Endothelial cell of umbilical vein (primary cell): ENCODE measurements around the gene GLIPR1L2. TPM values are rescaled to one million over a fixed set of nuclear protein-coding genes. Genes with fewer than 3 reads are reported as not detected.

Experiments used
- BruUV-seq: library from RNA; stranded (reverse); fragments of 400-500 nt; replicated peaks from 2 replicates; lab custom pipeline; 2021; lab: Mats Ljungman, UMichigan
- CTCF ChIA-PET: fragments of 300-600, 350-600 bp; sonication (Branson Sonifier 250); formaldehyde crosslinking; loops from one replicate; lab custom pipeline; 2021; ENCODE audit warnings: antibody characterized with exemption, inconsistent platforms; lab: Charles Lee
- POLR2A ChIA-PET: fragments of 300-600, 350-600 bp; sonication (Branson Sonifier 250); formaldehyde crosslinking; loops from one replicate; lab custom pipeline; 2021; ENCODE audit warnings: antibody characterized with exemption, inconsistent platforms; lab: Charles Lee
- DNase-seq: peaks from one replicate; pipeline ENCODE4 v3.0.0-alpha.2; 2011; ENCODE audit warnings: low read depth, low spot score
- FAIRE-seq: peaks from 2 replicates; lab custom pipeline; 2011; peaks lifted over from hg19 to GRCh38; lab: Jason Lieb, UNC
- H2AFZ ChIP-seq: 2 replicates; pipeline ENCODE4 v1.6.0; 2012; ENCODE audit warnings: low read depth, low read length, control low read depth, inconsistent platforms
- H3K27ac ChIP-seq: 2 replicates; pipeline ENCODE4 v1.5.1; 2011; ENCODE audit warnings: low read depth, mild to moderate bottlenecking, control low read depth, low read length, moderate library complexity; ENCODE audit not compliant: insufficient read depth
- H3K27me3 ChIP-seq, 2 experiments: 2 replicates each; pipeline versions ENCODE4 v1.6.0 to v1.6.1; 2011; ENCODE audit warnings: low read length in 2 of 2, mixed read lengths in 1 of 2; ENCODE audit not compliant: control insufficient read depth in 2 of 2, insufficient read depth in 2 of 2
- H3K36me3 ChIP-seq, 2 experiments: 2 replicates in 1 of 2; 3 replicates in 1 of 2; pipeline ENCODE4 v1.5.1; 2011; ENCODE audit warnings: low read length in 2 of 2, mild to moderate bottlenecking in 1 of 2, moderate library complexity in 1 of 2; ENCODE audit not compliant: control insufficient read depth in 2 of 2, insufficient read depth in 2 of 2; ENCODE audit errors: extremely low read depth in 1 of 2
- H3K4me1 ChIP-seq: 3 replicates; pipeline ENCODE4 v1.5.1; 2011; ENCODE audit warnings: mild to moderate bottlenecking, low read length; ENCODE audit not compliant: control insufficient read depth, insufficient read depth; ENCODE audit errors: extremely low read depth
- H3K4me2 ChIP-seq: 2 replicates; pipeline ENCODE4 v1.6.1; 2011; ENCODE audit warnings: low read length, control low read depth, mixed read lengths; ENCODE audit not compliant: insufficient read depth
- H3K4me3 ChIP-seq, 3 experiments: fragments of 200-600 bp in 1 of 3; sonication (generic), shearing (Covaris generic) in 1 of 3; replicated peaks in 1 of 3; 2 replicates each; pipeline ENCODE4 v1.5.1; 2011 to 2016; ENCODE audit warnings: control low read depth in 3 of 3, low read length in 3 of 3, mild to moderate bottlenecking in 2 of 3, inconsistent platforms in 1 of 3, low read depth in 1 of 3, moderate library complexity in 1 of 3; ENCODE audit not compliant: insufficient read depth in 1 of 3
- H3K79me2 ChIP-seq: 2 replicates; pipeline ENCODE4 v1.6.0; 2012; ENCODE audit warnings: low read length, inconsistent platforms; ENCODE audit not compliant: control insufficient read depth, insufficient read depth
- H3K9ac ChIP-seq: replicated peaks from 2 replicates; pipeline ENCODE3; 2011; ENCODE audit warnings: low read length, control low read depth; ENCODE audit not compliant: insufficient read depth; ENCODE audit errors: extremely low read depth
- H3K9me1 ChIP-seq: replicated peaks from 3 replicates; pipeline ENCODE4 v1.6.0; 2011; ENCODE audit warnings: mild to moderate bottlenecking, low read length; ENCODE audit not compliant: control insufficient read depth, insufficient read depth; ENCODE audit errors: extremely low read depth
- H3K9me3 ChIP-seq: replicated peaks from 2 replicates; pipeline ENCODE4 v1.5.1; 2012; ENCODE audit warnings: low read length, inconsistent platforms; ENCODE audit not compliant: control insufficient read depth, insufficient read depth
- H4K20me1 ChIP-seq: replicated peaks from 2 replicates; pipeline ENCODE3; 2011; ENCODE audit warnings: mild to moderate bottlenecking, low read length; ENCODE audit not compliant: control insufficient read depth, insufficient read depth; ENCODE audit errors: extremely low read depth
- CTCF ChIP-seq, 2 donors: IDR thresholded peaks; 1 replicate in 1 of 2; 2 replicates in 1 of 2; pipeline ENCODE4 v1.5.1; 2011; ENCODE audit warnings: low read length in 2 of 2, mild to moderate bottlenecking in 2 of 2, moderate library complexity in 2 of 2, control low read depth in 1 of 2, inconsistent platforms in 1 of 2, low read depth in 1 of 2; ENCODE audit not compliant: insufficient read depth in 1 of 2; ENCODE audit errors: extremely low read depth in 1 of 2
- EZH2 ChIP-seq: IDR thresholded peaks from 2 replicates; pipeline ENCODE4 v1.6.1; 2012; ENCODE audit warnings: borderline replicate concordance, low read depth, mild to moderate bottlenecking, moderate library complexity, low read length, inconsistent platforms; ENCODE audit not compliant: severe bottlenecking
- FOS ChIP-seq: IDR thresholded peaks from 2 replicates; pipeline ENCODE4 v1.6.1; 2011; ENCODE audit warnings: mild to moderate bottlenecking, low read length, moderate library complexity, borderline replicate concordance; ENCODE audit not compliant: insufficient read depth
- GATA2 ChIP-seq: IDR thresholded peaks from 2 replicates; pipeline ENCODE4 v1.7.0; 2011; ENCODE audit warnings: low read depth, mild to moderate bottlenecking, moderate library complexity, mixed read lengths, low read length; ENCODE audit not compliant: insufficient read length, insufficient read depth
- JUN ChIP-seq: IDR thresholded peaks from 2 replicates; pipeline ENCODE4 v1.6.1; 2011; ENCODE audit warnings: borderline replicate concordance, low read depth; ENCODE audit not compliant: insufficient read length, insufficient read depth
- MAX ChIP-seq: IDR thresholded peaks from 2 replicates; pipeline ENCODE4 v1.6.1; 2011; ENCODE audit not compliant: insufficient read depth, insufficient read length
- MYC ChIP-seq: IDR thresholded peaks from one replicate; pipeline ENCODE4 v1.6.1; 2011; ENCODE audit warnings: mild to moderate bottlenecking, low read depth, low read length
- POLR2A ChIP-seq: IDR thresholded peaks from 2 replicates; pipeline ENCODE4 v1.6.1; 2012; ENCODE audit warnings: low read depth, mild to moderate bottlenecking, control low read depth, low read length
- dilution Hi-C: fragments of 300-500 bp; cut with MboI; formaldehyde crosslinking; loops from one replicate; pipeline ENCODE4 v1.15.0; 2019; ENCODE audit warnings: low sequenced_read_pairs; ENCODE audit not compliant: extremely low pct_ligation_motif_present
- intact Hi-C: fragments of 100-400 bp; cut with micrococcal nuclease; formaldehyde crosslinking; loops from one replicate; pipeline ENCODE4 v1.10.0; 2022
- polyA plus RNA-seq, 4 experiments: library from polyadenylated mRNA; depleted of rRNA in 3 of 4; stranded (reverse) in 3 of 4; unstranded in 1 of 4; fragments of >200 nt; gene quantifications; 2 replicates each; pipeline versions ENCODE4 v1.2.1 to v1.2.3, GENCODE V29; 2011 to 2012; ENCODE audit warnings: missing spikeins in 1 of 4
- total RNA-seq: library from RNA; stranded (reverse); gene quantifications from 2 replicates; pipeline ENCODE4 v1.2.3, GENCODE V29; 2021

Gene GLIPR1L2
- total and polyA plus RNA-seq, 2 donors (not counting 3 experiments of a cell fraction or from before 2014, with no cell fraction given) = 0.07 TPM; not detected in 1

- no peak for DNase-seq
- H3K4me1 ChIP-seq = no peaks in the 10 kb centered on the region
- peaks cover 0 to 2% of the 10 kb centered on the region in 2 experiments for H3K27me3 ChIP-seq
- ChIA-PET POLR2A (interaction anchor here (1.7 kb wide), 1 partner anchor 20 kb away, joined by 5 read pairs; the partner anchor contains the start of gene GLIPR1), CTCF (interaction anchor here (1.1 to 1.7 kb wide), 4 partner anchors 9 to 64 kb away, joined by 3 to 6 read pairs (median 4); no protein-coding TSS in a partner anchor)
- no TSS peak for BruUV-seq
- FAIRE-seq = no peak
- no peaks in the 10 kb centered on the region for H4K20me1 ChIP-seq
- no peak overlapping the region for H2AFZ ChIP-seq
- H3K9me3 ChIP-seq = no peaks in the 10 kb centered on the region
- no peak for TF ChIP-seq EZH2
- no peak for TF ChIP-seq JUN
- no peak for TF ChIP-seq FOS
- intact Hi-C loops (no loop called here), dilution Hi-C loops (no loop called here)
- no peak overlapping the region for H3K27ac ChIP-seq
- H3K9ac ChIP-seq = no peak overlapping the region
- H3K4me3 ChIP-seq = no peak overlapping the region
- no peaks in the 10 kb centered on the region for H3K79me2 ChIP-seq
- no peak overlapping the region for H3K4me2 ChIP-seq
- H3K36me3 ChIP-seq = no peaks in the 10 kb centered on the region
- no peaks in the 10 kb centered on the region for H3K9me1 ChIP-seq
Measured at GRCh38 chr12:75459755-75460154, 68.9 kb downstream of the GLIPR1L2 start.

- no peaks in the 10 kb centered on the region for H4K20me1 ChIP-seq
- dilution Hi-C loops = no loop called here
- H2AFZ ChIP-seq = no peak overlapping the region
- no peak overlapping the region for H3K4me3 ChIP-seq
- no peak for FAIRE-seq
- intact Hi-C loops = no loop called here
- H3K27me3 ChIP-seq = no peaks in the 10 kb centered on the region
- H3K27ac ChIP-seq = no peak overlapping the region
- H3K4me1 ChIP-seq = no peaks in the 10 kb centered on the region
- no peak for DNase-seq
- H3K9me1 ChIP-seq = no peaks in the 10 kb centered on the region
- ChIA-PET POLR2A (interaction anchor here (1.7 kb wide), 1 partner anchor 20 kb away, joined by 5 read pairs; the partner anchor contains the start of gene GLIPR1), CTCF (interaction anchor here (0.9 to 1.7 kb wide), 6 partner anchors 9 to 125 kb away, joined by 3 to 6 read pairs (median 4); partner anchors contain the start of gene GLIPR1L1)
- no peaks in the 10 kb centered on the region for H3K36me3 ChIP-seq
- no peaks in the 10 kb centered on the region for H3K9me3 ChIP-seq
- H3K4me2 ChIP-seq = no peak overlapping the region
- no peak overlapping the region for H3K9ac ChIP-seq
- no peaks in the 10 kb centered on the region for H3K79me2 ChIP-seq
- no TSS peak for BruUV-seq
- TF ChIP-seq POLR2A = no peak
- TF ChIP-seq EZH2 = no peak
- no peak for TF ChIP-seq CTCF (IDR thresholded peaks at IDR 0.05; ENCODE audit: extremely low read depth in 1 of 2, insufficient read depth in 1 of 2, low read depth in 1 of 2, low read length in 2 of 2)
- no peak for TF ChIP-seq MYC
- peak; percentile 15 for TF ChIP-seq GATA2
- TF ChIP-seq MAX = no peak
- TF ChIP-seq JUN = no peak
Measured at GRCh38 chr12:75460204-75460603, 69.3 kb downstream of the GLIPR1L2 start.
